ENCODE data around the gene SYK. TPM values are rescaled to one million over a fixed set of nuclear protein-coding genes. Genes with fewer than 3 reads are reported as not detected.

Gene SYK
- total and polyA plus RNA-seq, 2 of the 4 experiments (the other 2 are of a cell fraction): not detected

GRCh38 chr9:90880669-90881068, 79.0 kb downstream of the SYK start:
- H2AFZ ChIP-seq (replicated peaks; ENCODE audit: low read length, poor library complexity): no peak overlapping the region
- intact Hi-C loops (cut with micrococcal nuclease): no loop called here
- H2AK5ac ChIP-seq (ENCODE audit: low read depth, low read length): no peak overlapping the region
- H3K18ac ChIP-seq (ENCODE audit: low read depth, low read length): no peak overlapping the region
- H2BK5ac ChIP-seq (ENCODE audit: low read depth, low read length, poor library complexity, severe bottlenecking): no peak overlapping the region
- no peaks in the 10 kb centered on the region for H3K79me1 ChIP-seq (ENCODE audit: low read depth in 1 of 2, low read length in 2 of 2)
- H2BK120ac ChIP-seq (ENCODE audit: low read depth, low read length): no peak overlapping the region
- no peak overlapping the region for H4K8ac ChIP-seq (ENCODE audit: low read depth in 2 of 2, low read length in 2 of 2)
- POLR2A ChIA-PET (ENCODE audit: unreplicated experiment): no interaction called here
- H3K4me3 ChIP-seq (ENCODE audit: insufficient read depth, low read depth, low read length): no peak overlapping the region
- in situ Hi-C loops (cut with MboI; ENCODE audit: low sequenced_read_pairs): no loop called here
- no peaks in the 10 kb centered on the region for H3K4me1 ChIP-seq (ENCODE audit: control insufficient read depth, insufficient read depth, low read length)
- H3K36me3 ChIP-seq (ENCODE audit: control insufficient read depth, insufficient read depth, low read length): no peaks in the 10 kb centered on the region
- H3K4ac ChIP-seq (ENCODE audit: low read depth, low read length): no peak overlapping the region
- H4K5ac ChIP-seq (ENCODE audit: low read depth, low read length): no peak overlapping the region
- no peak overlapping the region for H2AK9ac ChIP-seq (replicated peaks; ENCODE audit: low read depth, low read length, poor library complexity)
- H4K20me1 ChIP-seq (ENCODE audit: insufficient read depth, low read length): no peaks in the 10 kb centered on the region
- no peaks in the 10 kb centered on the region for H3K9me1 ChIP-seq (ENCODE audit: insufficient read depth, low read length)
- ATAC-seq (ENCODE audit: low read depth): no peak
- no peak overlapping the region for H3K56ac ChIP-seq (ENCODE audit: extremely low read depth, insufficient read depth, low read length)
- dilution Hi-C loops (cut with HindIII; ENCODE audit: low sequenced_read_pairs, unreplicated experiment): no loop called here
- no peak overlapping the region for H4K91ac ChIP-seq (ENCODE audit: insufficient read depth, low read depth, low read length)
- no peak overlapping the region for H3K27ac ChIP-seq (ENCODE audit: insufficient read depth, low read length)
- H3K9me3 ChIP-seq (ENCODE audit: control insufficient read depth, insufficient read depth, low read length): no peaks in the 10 kb centered on the region
- no TSS peak for BruUV-seq (replicated peaks)
- no peak overlapping the region for H3K9ac ChIP-seq (ENCODE audit: low read depth, low read length)
- WGBS, 2 experiments (ENCODE audit: extremely low coverage in 2 of 2, insufficient read length in 1 of 2): 60% methylated on average over 1 of the region's 6 CpGs; no CpG with 5 or more reads in 1 of the 2 experiments
- DNase-seq: no peak
- CTCF ChIA-PET: no interaction called here
- H2BK15ac ChIP-seq (ENCODE audit: low read depth, low read length): no peak overlapping the region
- peaks cover 11% of the 10 kb centered on the region; the same call in 1 of the 2 replicates for H3K27me3 ChIP-seq (ENCODE audit: control insufficient read depth, insufficient read depth, low read length)
- no peak overlapping the region for H2BK20ac ChIP-seq (ENCODE audit: low read depth, low read length)
- no peak overlapping the region for H3K4me2 ChIP-seq (ENCODE audit: low read depth, low read length)
- no peak overlapping the region for H3K14ac ChIP-seq (replicated peaks; ENCODE audit: low read depth, low read length)
- no peak overlapping the region for H3K23ac ChIP-seq (ENCODE audit: low read depth, low read length)
- TF ChIP-seq CEBPB (IDR thresholded peaks at IDR 0.05; ENCODE audit: low read depth, low read length): no peak
- TF ChIP-seq, protein P1, sequence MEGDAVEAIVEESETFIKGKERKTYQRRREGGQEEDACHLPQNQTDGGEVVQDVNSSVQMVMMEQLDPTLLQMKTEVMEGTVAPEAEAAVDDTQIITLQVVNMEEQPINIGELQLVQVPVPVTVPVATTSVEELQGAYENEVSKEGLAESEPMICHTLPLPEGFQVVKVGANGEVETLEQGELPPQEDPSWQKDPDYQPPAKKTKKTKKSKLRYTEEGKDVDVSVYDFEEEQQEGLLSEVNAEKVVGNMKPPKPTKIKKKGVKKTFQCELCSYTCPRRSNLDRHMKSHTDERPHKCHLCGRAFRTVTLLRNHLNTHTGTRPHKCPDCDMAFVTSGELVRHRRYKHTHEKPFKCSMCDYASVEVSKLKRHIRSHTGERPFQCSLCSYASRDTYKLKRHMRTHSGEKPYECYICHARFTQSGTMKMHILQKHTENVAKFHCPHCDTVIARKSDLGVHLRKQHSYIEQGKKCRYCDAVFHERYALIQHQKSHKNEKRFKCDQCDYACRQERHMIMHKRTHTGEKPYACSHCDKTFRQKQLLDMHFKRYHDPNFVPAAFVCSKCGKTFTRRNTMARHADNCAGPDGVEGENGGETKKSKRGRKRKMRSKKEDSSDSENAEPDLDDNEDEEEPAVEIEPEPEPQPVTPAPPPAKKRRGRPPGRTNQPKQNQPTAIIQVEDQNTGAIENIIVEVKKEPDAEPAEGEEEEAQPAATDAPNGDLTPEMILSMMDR (conservative IDR thresholded peaks at IDR 0.05; ENCODE audit: low read depth, low read length): no peak
- TF ChIP-seq RCOR1 (IDR thresholded peaks at IDR 0.05; ENCODE audit: insufficient replicate concordance, low read length): no peak
- no peak for TF ChIP-seq MAFK (IDR thresholded peaks at IDR 0.05; ENCODE audit: low read depth, low read length)
- TF ChIP-seq MXI1 (IDR thresholded peaks at IDR 0.05; ENCODE audit: borderline replicate concordance, low read depth, low read length): no peak
- no peak for TF ChIP-seq BHLHE40 (IDR thresholded peaks at IDR 0.05; ENCODE audit: low read depth, low read length)
- TF ChIP-seq RAD21 (IDR thresholded peaks at IDR 0.05; ENCODE audit: low read length): no peak
- TF ChIP-seq NFE2L2 (IDR thresholded peaks at IDR 0.05; ENCODE audit: low read depth, low read length): no peak
- no peak for TF ChIP-seq FOS (IDR thresholded peaks at IDR 0.05; ENCODE audit: low read depth, low read length)
- TF ChIP-seq RFX5 (IDR thresholded peaks at IDR 0.05; ENCODE audit: low read depth, low read length): no peak
- TF ChIP-seq POLR2A (IDR thresholded peaks at IDR 0.05; ENCODE audit: low read depth, low read length): no peak
- TF ChIP-seq ELK1 (IDR thresholded peaks at IDR 0.05; ENCODE audit: borderline replicate concordance, low read depth, low read length): no peak
- no peak for TF ChIP-seq CHD1 (IDR thresholded peaks at IDR 0.05; ENCODE audit: low read depth, low read length)
